ENCODE measurements around the gene DDX25.
"Not testable (repeated sequence)": the region's sequence is repeated elsewhere in the genome, so short reads cannot be mapped to it uniquely, and the experiment has no call there.

The DDX25 gene

DNA sequence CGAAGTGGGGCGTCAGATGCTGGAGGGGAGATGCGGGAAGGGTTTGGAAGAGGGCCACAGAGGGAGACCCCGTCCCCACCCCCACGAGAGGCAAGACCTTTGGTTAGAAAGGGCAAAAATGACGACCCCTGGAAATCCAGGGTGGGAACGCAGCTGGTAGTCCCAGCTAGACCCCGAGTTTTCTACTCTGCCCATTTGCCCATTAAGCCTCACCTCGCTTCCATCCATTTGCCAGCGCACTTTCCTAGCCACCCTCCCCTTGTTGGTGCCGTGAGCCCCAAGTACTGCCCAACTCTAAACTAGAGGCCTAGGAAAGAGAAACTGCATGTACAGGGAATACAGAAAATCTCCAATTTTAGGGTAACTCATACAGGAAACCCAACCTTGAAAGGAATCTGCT, 370 bp downstream of the DDX25 start:
- DNase-seq (ENCODE audit: low read depth), result no peak

DNA sequence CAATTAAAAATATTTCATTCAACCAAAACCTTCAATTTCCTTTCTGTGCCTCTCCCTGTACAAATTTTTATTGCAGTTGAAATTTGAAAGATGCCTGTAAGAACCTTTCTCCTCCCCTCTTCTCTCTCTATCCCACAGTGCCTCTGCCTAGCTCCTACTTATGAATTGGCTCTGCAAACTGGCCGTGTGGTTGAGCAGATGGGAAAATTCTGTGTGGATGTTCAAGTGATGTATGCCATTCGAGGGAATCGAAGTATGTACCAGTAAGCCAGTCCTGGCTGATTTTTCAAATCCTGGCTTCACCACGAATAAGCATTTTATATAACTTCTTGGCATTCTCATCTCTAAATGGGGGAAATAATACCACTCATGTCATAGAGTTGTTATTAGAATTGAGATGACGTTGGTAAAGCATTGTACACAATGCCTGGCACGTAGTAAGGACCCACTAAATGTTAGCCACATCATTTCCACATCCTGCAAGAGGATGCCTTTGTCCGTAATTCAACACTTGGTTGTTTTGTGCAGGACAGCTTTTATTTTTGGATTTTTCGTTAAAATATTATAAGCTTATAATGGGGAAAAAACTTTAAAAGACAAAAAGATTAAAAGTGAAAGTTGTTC, 6.0 kb downstream of the DDX25 start:
- DNase-seq (ENCODE audit: low read depth), result no peak

DNA sequence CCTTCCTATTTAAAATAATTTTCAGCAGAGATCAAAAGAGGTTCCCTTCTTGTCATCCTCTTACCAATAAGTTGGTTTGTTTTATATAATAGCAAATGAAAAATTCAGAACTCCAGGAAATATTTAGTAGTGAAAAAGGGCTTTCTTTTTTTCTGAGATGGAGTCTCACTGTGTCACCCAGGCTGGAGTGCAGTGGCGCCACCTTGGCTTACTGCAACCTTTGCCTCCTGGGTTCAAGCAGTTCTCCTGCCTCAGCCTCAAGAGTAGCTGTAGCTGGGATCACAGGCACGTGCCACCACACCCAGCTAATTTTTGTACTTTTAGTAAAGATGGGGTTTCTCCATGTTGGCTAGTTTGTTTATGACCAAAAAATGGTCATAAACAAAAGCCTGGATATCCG, 10.3 kb downstream of the DDX25 start:
- not testable (repeated sequence) for DNase-seq (ENCODE audit: low read depth)

DNA sequence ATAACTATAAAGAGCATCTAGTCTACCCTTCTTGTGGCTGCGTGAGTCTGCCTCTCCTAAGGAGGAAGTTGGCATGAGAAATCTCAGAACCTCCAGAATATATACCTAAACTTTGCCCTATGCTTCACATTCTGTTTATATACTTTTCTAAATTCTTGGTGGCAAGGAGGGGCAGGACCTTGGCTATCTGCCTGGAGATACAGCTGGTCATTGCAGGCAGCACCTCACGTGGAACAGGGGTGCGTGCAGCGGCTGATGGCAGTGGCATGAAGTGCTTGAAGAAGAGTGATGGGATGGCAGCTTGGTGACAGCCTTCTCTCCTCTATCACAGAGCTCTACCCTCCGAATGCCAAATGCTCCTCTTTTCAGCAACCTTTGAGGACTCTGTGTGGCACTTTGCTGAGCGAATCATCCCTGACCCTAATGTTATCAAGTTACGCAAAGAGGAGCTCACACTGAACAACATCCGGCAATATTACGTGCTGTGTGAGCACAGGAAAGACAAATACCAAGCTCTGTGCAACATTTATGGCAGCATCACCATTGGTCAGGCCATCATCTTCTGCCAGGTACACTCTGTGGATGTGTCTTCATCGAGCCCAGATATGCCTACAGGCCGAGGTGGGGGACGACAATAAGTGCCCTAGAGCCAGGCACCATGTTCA, 12.5 kb downstream of the DDX25 start:
- DNase-seq (ENCODE audit: low read depth), result no peak

DNA sequence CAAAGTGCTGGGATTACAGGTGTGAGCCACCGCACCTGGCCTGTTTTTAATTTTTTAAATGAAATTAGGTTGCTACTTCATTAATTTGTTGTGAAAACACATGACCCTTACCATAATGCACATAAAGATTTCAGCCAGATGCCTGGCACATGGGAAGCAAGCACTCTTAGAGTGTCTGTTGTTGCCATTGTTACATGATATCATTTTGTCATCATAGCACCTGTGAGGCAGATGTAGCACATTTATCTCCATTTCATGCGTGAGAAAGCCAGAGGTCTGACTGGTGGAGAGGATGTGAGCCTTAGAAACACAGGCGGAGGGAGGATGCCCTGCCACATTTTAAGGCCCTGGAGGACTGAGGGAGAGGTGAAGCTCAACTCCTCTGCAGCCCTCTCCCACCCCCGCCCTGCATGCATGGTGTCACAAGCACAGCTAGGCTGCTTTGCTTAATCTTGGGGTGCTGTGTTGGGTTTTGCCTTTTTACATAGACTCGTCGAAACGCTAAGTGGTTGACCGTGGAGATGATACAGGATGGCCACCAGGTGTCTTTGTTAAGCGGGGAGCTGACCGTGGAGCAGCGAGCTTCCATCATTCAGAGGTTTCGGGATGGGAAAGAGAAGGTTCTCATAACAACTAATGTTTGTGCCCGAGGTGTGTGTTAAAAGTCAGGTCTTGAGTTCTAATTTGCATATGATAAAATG, 14.0 kb downstream of the DDX25 start:
- DNase-seq (ENCODE audit: low read depth), result peak; percentile 21

DNA sequence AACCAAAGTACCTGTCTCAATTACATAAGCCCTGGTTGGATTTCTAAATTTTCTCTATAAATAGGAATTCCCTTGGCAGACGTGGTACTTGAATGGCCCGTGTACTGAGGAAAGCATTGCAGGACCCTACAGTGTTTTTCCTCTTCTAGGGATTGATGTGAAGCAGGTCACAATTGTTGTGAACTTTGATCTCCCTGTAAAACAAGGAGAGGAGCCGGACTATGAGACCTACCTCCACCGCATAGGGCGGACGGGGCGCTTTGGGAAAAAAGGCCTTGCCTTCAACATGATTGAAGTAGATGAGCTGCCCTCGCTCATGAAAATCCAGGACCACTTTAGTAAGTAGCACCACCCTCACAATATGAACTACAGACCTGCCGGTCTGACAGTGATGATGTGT, 16.7 kb downstream of the DDX25 start:
- no peak for DNase-seq (ENCODE audit: low read depth)

DNA sequence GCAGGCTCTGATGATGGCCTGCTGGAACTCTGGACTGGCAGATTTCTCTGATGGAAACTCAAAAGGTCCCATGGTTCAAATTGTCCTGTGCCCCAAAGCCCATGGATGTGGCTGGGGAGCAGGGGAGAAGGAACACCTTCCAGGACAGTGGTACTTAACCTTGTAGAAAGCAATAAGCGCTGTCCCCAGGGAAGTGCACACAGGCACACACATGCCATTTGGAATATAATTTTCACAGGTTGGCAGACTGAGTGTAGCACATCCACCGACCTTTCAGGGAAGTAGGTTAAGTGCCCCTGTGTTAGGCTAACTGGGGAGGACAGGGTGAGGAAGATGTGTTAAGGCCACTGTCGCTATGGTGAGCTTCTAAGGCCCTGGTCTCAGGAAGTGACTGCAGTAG, 17.8 kb downstream of the DDX25 start:
- no peak for DNase-seq (ENCODE audit: low read depth)

DNA sequence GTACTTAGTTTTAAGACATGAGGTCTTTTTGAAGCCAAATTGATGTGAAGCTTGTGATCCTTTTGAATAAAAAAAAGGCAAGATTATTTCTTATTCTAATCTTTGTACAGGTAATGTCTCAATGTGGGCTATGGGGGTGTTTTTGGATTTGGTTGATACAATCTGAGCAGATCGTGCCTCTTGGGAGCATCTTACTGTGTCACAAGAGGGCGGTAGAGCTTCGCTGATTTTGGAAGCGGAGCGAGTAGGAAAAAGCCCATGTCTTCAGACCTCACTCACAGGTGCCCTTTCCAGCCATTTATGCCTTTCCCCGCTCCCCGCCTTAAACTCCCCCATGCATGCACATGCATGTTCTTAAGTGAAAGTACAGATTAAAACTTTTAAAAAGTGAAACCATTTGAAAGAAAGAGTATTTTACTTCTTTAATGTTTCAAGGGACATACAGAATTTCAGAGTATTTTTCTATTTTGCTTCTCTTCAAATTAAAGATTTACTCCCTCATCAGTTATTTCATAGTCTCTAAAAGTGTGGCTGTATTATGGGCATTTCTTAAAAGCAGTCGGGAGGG, 18.8 kb downstream of the DDX25 start:
- peak; percentile 72 for DNase-seq (ENCODE audit: low read depth)

DNA sequence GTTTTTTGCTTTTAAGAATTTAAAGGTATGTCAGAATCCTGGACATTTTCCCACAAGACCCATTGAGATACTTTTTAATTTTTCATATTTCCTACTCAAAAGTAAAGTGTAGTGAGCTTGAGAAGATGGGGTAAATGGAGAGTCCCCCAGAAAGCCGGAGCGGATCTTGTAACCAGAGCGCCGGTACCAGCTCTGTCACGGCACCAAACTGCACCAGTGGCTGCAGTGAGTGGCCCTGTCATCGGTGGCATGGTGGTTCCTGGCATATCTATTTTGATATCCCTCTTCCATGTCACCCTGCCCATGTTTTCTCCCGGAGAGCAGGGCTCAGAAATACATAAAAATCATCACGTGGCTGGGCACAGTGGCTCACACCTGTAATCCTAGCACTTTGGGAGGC, 19.3 kb downstream of the DDX25 start:
- no peak for DNase-seq (ENCODE audit: low read depth)

DNA sequence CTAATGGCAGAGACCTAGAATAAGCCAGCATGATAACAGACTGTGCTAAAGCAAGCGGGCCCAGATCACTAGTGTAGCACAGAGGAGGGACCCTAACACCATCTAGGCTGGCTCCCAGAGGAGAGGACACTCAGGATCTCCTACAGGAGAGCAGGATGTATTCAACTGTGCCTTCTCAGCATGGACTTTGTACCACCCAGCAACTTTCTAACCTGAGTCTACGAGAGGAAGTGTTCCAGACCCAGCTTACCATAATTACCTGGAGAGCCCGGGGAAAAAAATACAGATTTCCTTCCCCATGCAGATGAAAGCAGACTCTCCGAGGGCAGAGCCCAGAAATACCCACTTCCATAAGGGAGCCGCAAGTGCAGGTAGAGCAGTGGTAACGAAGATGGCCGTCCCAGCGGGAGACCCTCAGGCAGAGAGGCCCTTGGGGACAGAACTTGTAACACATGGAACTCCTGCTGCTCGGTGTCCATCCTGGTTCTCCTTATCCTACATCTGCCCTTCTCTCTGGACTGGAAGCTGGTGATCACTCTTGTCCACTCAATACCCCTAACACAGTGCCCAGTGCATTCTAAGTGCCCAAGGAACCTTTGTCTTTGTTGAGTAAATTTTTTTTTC, 20.2 kb downstream of the DDX25 start:
- no peak for DNase-seq (ENCODE audit: low read depth)

DNA sequence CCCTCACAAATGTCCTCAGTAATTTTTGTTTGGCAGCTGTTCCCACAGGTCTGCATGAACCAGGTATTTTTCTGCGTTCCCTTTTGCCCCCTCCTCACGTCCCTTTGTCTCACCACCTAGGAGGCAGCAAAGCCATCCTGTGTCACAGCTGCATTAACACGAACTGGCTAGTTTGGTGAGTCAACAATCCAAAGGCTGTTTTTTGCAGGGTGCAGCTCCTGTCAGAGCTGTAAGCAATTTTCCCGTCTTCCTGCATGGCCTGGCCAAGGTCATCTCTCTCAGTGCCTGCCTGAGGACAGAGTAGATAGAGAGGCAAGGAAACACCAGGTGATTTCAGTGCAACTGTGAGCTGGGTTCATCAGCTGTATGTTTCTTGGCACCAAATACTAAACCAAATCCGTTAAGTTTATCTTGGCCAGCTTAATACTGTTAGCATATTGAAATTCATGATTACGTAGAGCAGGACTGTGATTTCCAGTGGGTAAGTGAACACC, 21.0 kb downstream of the DDX25 start:
- DNase-seq (ENCODE audit: low read depth), result no peak

DNA sequence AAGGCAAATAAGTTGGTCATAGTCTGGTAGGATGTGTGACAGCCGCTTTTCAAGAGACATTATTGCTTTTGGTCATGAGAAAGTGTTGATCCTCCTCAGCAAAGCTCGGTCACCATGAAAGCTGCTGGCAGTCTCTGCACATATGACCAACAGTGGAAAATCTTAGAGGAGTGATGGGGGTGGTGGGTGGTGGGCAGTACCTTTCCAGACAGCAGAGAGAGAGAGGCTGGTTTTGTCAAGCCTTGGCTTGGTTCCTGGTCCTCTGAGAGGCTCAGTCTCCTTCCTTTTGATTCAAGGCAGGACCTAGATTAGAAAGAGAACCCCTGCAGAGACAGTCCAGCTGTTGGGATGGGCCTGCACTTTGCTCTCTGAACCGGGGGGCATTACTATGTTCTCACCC, 21.5 kb downstream of the DDX25 start:
- no peak for DNase-seq (ENCODE audit: low read depth)

DNA sequence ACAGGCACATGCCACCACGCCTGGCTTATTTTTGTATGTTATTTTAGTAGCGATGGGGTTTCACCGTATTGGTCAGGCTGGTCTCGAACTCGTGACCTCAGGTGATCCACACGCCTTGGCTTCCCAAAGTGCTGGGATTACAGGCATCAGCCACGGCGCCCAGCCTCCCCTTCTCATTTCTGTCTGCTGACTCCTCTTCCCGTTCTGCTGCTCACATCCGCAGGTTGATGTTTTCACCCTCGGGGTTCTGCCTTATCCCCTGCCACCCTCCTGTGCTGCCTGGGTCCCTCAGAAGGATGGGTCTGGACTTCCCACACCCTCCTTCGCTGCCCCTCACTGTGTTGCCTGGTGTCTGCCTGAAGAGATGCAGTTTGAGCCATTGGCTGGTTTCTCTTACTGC, 22.4 kb downstream of the DDX25 start:
- DNase-seq (ENCODE audit: low read depth), result no peak

DNA sequence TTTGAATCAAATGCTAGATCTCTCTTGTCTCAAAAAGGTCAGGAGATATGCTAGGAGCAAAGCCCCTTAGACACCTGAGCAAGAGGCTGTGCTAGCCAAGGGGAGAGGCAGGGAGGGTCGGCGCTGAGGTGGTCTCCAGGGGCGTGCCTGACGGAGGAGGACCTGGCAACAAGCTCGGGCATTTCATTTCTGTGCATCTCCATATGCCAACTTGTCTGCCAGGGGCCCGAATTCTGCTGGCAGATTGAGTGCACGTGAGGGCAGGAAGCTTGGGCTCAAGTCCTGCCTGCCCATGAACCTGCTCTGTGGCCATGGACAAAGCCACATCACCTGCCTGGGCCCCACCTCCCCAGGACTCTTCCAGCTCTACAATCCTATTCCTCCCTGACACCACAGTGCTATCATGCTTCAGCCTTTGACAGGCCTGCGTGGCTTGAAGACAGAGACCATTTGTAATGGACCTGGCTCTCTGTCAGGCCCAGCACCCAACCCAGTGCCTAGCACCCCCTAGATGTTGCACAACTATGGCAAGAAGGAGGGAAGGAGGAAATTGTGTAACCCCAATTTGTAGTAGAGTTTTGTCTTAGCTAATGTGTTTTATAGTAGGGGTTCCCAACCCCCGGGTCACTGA, 25.3 kb downstream of the DDX25 start:
- no peak for DNase-seq (ENCODE audit: low read depth)

DNA sequence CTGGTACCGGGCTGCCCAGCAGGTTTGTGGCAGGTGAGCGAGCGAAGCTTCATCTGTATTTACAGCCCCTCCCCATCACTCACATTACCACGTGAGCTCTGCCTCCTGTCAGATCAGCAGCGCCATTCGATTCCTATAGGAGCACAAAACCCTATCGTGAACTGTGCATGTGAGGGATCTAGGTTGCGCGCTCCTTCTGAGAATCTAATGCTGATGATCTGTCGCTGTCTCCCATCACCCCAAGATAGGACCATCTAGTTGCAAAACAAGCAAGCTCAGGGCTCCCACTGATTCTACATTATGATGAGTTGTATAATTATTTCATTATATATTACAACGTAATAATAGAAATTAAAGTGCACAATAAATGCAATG, 25.8 kb downstream of the DDX25 start:
- no peak for DNase-seq (ENCODE audit: low read depth)

DNA sequence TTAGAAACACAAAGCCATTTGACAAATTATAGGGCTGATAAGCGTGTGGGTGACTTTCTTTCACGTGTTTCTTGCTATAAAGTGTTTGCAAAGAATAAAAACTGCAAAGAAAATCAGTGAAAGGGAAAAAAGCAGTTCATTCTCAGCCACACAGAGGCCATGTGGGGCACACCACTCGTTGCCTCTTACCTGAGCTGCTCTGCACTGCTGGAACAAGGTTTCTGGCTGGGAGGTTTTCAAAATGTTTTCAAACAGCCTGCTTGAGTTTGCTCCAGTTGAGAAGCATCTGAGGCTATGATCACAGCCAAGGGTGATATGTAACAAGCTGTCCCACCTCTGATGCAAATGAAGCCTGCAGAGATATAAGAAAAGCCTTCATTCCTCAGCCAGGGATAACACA, 26.8 kb downstream of the DDX25 start:
- no peak for DNase-seq (ENCODE audit: low read depth)

DNA sequence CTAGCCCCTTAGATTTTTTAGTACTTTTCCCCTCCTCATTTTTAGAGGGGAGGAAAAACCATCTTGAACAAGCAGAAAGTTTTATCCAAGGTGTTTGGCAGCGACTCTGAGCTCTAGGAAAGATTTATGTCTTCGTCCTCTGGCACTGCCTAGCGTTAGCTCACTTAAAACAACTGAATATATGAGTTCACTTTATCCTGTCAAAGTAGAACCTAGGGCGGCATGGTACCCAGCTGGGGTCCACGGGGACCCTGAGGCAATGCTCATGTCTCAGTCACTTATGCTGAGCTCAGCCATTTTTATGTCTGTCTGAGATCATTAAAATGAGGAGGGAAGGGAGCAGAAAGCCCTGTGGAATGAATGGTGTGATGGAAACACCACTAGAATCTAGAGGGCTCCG, 27.4 kb downstream of the DDX25 start:
- no peak for DNase-seq (ENCODE audit: low read depth)

DNA sequence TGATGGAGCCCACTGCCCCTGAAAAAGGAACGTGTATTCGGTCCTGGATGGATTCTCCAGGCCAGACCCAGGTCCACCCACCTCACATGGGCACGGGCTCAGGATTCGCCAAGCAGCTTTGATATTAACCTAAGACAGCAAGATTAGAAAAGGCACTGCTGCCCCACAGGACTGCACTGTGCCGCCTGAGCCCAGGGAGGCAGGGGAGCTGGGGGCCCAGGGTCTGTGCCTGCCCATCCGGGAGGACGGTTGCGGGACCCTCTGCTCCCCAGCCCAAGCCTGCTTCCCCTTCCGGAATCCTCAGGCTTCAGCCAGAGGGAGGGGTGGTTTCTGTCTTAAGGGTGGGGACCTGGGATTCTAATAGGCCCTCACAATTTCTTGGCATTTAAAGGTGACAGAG, 28.0 kb downstream of the DDX25 start:
- DNase-seq (ENCODE audit: low read depth), result no peak

DNA sequence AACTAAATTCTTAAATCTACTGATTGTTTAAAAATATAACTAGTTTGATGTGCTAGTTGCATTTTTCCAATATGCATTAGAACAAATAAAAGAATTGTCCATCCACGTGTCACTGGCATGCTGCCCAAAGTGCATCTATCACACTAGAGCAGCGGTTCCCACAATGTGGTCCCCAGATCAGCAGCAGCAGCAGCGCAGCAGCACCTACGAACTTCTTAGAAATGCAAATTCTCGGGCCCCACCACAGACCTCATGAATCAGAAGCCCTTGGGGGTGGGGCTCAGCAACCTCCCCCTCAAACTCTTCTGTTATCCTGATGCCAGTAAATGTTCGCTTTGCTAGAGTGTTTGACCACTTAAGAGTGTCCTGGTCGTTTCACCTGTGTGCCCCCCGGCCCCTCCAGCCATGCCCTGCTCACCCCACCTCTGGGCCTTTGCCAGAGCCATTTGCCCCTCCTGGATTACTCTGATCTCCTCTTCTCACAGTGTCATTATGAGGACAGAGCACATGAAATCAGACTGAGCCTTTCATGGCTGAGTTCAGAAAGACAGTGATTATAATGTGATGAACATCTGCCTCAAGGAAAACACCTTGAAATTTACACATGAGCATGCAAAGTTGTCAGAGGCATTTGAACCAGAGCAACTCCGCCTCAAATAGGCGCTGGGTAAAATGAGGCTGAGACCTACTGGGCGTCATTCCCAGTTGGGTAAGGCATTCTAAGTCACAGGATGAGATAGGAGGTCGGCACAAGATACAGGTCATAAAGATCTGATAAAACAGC, 28.9 kb downstream of the DDX25 start:
- DNase-seq (ENCODE audit: low read depth), result no peak

DNA sequence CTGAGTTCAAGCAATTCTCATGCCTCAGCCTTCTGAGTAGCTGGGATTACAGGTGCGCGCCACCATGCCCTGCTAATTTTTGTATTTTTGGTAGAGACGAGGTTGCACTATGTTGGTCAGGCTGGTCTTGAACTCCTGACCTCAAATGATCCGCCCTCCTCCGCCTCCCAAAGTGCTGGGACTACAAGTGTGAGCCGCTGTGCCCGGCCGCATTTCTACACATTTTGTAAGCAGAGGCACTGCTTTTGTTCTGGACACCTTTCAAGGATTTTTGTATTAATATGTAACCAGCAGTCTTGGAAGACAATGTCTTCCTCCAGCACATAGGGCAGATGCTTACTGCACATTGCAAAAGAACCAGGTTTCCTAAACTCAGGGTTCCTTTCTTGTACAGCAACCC, 30.2 kb downstream of the DDX25 start:
- DNase-seq (ENCODE audit: low read depth), result no peak

DNA sequence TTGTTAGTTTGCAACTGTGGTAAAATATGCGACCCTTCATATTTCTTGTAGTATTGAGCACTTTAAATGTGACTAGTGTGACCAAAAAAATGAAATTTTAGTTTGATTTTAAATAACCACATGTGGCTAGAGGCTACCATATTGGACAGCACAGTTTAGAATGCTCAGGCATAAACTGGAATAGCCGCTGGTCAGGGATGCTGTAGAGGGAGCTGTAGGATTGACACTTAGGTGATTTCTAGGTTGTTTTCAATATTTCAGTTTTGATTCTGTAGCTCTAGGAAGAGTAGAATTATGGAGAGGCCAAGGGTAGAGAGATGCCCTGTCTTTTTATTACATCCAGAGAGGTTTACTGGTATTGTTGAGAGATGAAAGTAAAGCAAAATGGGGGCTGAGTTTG, 30.7 kb downstream of the DDX25 start:
- no peak for DNase-seq (ENCODE audit: low read depth)

All from ELR (cell line).